Liver (tissue), 3 donors: ENCODE results near the gene FOXF2.

Source experiments
- EGR1 ChIP-seq, 2 donors: IDR thresholded peaks; 2 replicates each; pipeline ENCODE4 v1.6.1; 2016 to 2018; ENCODE audit warnings: antibody characterized with exemption in 2 of 2, low read depth in 2 of 2
- GABPA ChIP-seq, 2 donors: IDR thresholded peaks in 1 of 2; conservative IDR thresholded peaks in 1 of 2; 2 replicates each; pipeline ENCODE4 v1.6.1; 2016; ENCODE audit warnings: antibody characterized with exemption in 2 of 2, mild to moderate bottlenecking in 1 of 2, moderate library complexity in 1 of 2
- JUND ChIP-seq, 2 donors: IDR thresholded peaks; 2 replicates each; pipeline ENCODE4 v1.6.1; 2016; ENCODE audit warnings: antibody characterized with exemption in 2 of 2
- RAD21 ChIP-seq, 2 donors: IDR thresholded peaks; 2 replicates each; pipeline ENCODE4 v1.6.1; 2016; ENCODE audit warnings: antibody characterized with exemption in 2 of 2, mild to moderate bottlenecking in 2 of 2
- TAF1 ChIP-seq: conservative IDR thresholded peaks from 2 replicates; pipeline ENCODE4 v1.6.1; 2016; ENCODE audit warnings: antibody characterized with exemption, mild to moderate bottlenecking
- YY1 ChIP-seq: IDR thresholded peaks from 2 replicates; pipeline ENCODE4 v1.6.1; 2016; ENCODE audit warnings: antibody characterized with exemption, mild to moderate bottlenecking
- TF ChIP-seq, protein P1 (sequence below): fragments of 150-350 bp; IDR thresholded peaks from 2 replicates; pipeline ENCODE4 v1.5.1; 2017; ENCODE audit warnings: improper control_type of control experiment, low read depth, low read length; ENCODE audit not compliant: missing input control
- TF ChIP-seq, protein P2 (sequence below): IDR thresholded peaks from 2 replicates; pipeline ENCODE4 v1.6.1; 2016; ENCODE audit warnings: antibody characterized with exemption
- TF ChIP-seq, protein P3 (sequence below): IDR thresholded peaks from 2 replicates; pipeline ENCODE4 v1.6.1; 2016; ENCODE audit warnings: antibody characterized with exemption, mild to moderate bottlenecking
- TF ChIP-seq, protein P4 (sequence below): IDR thresholded peaks from 2 replicates; pipeline ENCODE4 v1.6.1; 2016; ENCODE audit warnings: antibody characterized with exemption
- donor health status: healthy.
- donor health status: healthy.

DNA sequence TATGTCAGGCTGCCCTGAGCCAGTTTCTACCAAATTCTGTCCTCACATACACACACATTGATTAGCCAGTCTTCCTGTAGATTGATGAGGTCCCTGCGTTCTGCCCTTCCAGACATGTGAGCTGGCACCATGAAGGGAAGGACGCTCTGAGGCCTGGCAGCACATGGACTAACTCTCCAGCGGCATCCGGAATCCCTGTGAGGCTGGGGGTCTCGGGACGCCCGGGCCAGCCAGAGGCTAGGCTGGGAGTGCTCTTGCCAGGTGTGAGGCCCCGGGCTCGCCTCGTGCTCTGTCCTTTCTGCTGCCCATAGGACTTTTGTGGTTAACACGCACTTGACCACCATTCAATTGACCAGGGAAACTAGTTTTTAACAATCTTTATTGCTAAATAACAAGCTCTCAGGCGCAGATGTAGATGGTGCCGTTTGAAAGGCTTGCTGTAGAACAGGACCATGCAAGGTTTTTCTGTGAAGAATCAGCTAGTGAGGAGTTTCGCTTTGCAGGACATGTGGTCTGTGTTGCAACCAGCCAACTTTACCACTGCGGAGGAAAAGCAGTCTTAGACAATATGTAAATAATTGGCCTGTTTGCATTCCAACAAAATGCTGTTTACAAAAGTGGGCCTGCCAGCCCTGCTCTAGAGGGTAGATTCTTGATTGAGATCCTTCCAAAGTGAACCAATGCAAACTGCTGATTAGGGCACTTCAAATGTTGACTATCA is 29.3 kb downstream of the FOXF2 start:
- TF ChIP-seq, protein P1, sequence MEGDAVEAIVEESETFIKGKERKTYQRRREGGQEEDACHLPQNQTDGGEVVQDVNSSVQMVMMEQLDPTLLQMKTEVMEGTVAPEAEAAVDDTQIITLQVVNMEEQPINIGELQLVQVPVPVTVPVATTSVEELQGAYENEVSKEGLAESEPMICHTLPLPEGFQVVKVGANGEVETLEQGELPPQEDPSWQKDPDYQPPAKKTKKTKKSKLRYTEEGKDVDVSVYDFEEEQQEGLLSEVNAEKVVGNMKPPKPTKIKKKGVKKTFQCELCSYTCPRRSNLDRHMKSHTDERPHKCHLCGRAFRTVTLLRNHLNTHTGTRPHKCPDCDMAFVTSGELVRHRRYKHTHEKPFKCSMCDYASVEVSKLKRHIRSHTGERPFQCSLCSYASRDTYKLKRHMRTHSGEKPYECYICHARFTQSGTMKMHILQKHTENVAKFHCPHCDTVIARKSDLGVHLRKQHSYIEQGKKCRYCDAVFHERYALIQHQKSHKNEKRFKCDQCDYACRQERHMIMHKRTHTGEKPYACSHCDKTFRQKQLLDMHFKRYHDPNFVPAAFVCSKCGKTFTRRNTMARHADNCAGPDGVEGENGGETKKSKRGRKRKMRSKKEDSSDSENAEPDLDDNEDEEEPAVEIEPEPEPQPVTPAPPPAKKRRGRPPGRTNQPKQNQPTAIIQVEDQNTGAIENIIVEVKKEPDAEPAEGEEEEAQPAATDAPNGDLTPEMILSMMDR: no peak
- TF ChIP-seq, protein P2, sequence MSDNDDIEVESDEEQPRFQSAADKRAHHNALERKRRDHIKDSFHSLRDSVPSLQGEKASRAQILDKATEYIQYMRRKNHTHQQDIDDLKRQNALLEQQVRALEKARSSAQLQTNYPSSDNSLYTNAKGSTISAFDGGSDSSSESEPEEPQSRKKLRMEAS: no peak
- TF ChIP-seq, protein P3, sequence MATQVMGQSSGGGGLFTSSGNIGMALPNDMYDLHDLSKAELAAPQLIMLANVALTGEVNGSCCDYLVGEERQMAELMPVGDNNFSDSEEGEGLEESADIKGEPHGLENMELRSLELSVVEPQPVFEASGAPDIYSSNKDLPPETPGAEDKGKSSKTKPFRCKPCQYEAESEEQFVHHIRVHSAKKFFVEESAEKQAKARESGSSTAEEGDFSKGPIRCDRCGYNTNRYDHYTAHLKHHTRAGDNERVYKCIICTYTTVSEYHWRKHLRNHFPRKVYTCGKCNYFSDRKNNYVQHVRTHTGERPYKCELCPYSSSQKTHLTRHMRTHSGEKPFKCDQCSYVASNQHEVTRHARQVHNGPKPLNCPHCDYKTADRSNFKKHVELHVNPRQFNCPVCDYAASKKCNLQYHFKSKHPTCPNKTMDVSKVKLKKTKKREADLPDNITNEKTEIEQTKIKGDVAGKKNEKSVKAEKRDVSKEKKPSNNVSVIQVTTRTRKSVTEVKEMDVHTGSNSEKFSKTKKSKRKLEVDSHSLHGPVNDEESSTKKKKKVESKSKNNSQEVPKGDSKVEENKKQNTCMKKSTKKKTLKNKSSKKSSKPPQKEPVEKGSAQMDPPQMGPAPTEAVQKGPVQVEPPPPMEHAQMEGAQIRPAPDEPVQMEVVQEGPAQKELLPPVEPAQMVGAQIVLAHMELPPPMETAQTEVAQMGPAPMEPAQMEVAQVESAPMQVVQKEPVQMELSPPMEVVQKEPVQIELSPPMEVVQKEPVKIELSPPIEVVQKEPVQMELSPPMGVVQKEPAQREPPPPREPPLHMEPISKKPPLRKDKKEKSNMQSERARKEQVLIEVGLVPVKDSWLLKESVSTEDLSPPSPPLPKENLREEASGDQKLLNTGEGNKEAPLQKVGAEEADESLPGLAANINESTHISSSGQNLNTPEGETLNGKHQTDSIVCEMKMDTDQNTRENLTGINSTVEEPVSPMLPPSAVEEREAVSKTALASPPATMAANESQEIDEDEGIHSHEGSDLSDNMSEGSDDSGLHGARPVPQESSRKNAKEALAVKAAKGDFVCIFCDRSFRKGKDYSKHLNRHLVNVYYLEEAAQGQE: no peak
- TF ChIP-seq GABPA (IDR thresholded peaks at IDR 0.05 in 1 of 2, conservative IDR thresholded peaks at IDR 0.05 in 1 of 2): no peak
- TF ChIP-seq RAD21 (IDR thresholded peaks at IDR 0.05): no peak
- no peak for TF ChIP-seq JUND (IDR thresholded peaks at IDR 0.05)
- no peak for TF ChIP-seq TAF1
- TF ChIP-seq, protein P4, sequence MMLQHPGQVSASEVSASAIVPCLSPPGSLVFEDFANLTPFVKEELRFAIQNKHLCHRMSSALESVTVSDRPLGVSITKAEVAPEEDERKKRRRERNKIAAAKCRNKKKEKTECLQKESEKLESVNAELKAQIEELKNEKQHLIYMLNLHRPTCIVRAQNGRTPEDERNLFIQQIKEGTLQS: no peak
- no peak for TF ChIP-seq EGR1 (IDR thresholded peaks at IDR 0.05; ENCODE audit: low read depth in 2 of 2)
- TF ChIP-seq YY1: no peak
